Endothelial cell (in vitro differentiated cells): ENCODE measurements around the gene PPP1R17. TPM values are rescaled to one million over a fixed set of nuclear protein-coding genes. Genes with fewer than 3 reads are reported as not detected.

Source experiments
- DNase-seq: peaks from one replicate; pipeline ENCODE4 v3.0.0; 2021; ENCODE audit warnings: low spot score
- H3K27ac Mint-ChIP-seq: one replicate; pipeline ENCODE4 v1.8.0; 2021; ENCODE audit warnings: mixed read lengths, inconsistent platforms; ENCODE audit not compliant: unreplicated experiment
- H3K27me3 Mint-ChIP-seq: one replicate; pipeline ENCODE4 v1.8.0; 2021; ENCODE audit warnings: mild to moderate bottlenecking, moderate library complexity, mixed read lengths, inconsistent platforms; ENCODE audit not compliant: unreplicated experiment
- H3K36me3 Mint-ChIP-seq: one replicate; pipeline ENCODE4 v1.8.0; 2021; ENCODE audit warnings: mild to moderate bottlenecking, low read depth, mixed read lengths, inconsistent platforms; ENCODE audit not compliant: unreplicated experiment
- H3K4me1 Mint-ChIP-seq: one replicate; pipeline ENCODE4 v1.8.0; 2021; ENCODE audit warnings: mild to moderate bottlenecking, mixed read lengths, inconsistent platforms; ENCODE audit not compliant: unreplicated experiment
- H3K4me3 Mint-ChIP-seq: one replicate; pipeline ENCODE4 v1.8.0; 2021; ENCODE audit warnings: mild to moderate bottlenecking, mixed read lengths, inconsistent platforms; ENCODE audit not compliant: unreplicated experiment
- H3K9me3 Mint-ChIP-seq: one replicate; pipeline ENCODE4 v1.8.0; 2021; ENCODE audit warnings: mixed read lengths, inconsistent platforms; ENCODE audit not compliant: unreplicated experiment
- total RNA-seq: library from RNA; stranded (reverse); fragmentation: NEBNext Ultra II Directional; extraction: Animal tissue kit (Norgen Biotek cat#: 25700); gene quantifications from one replicate; pipeline ENCODE4 v1.2.1, GENCODE V29; 2021; ENCODE audit not compliant: unreplicated experiment
- TF ChIP-seq, protein P1 (sequence below): fragments of 200-600 bp; sonication (generic); IDR thresholded peaks from one replicate; pipeline ENCODE4 v1.5.0; 2021; ENCODE audit warnings: antibody characterized with exemption; ENCODE audit not compliant: unreplicated experiment

PPP1R17 gene
- total RNA-seq, 1 donor from 2014 or later, result 0.36 TPM

- Mint-ChIP-seq H3K4me3 (no peak overlapping the region), H3K36me3 (no peaks in the 10 kb centered on the region), H3K27me3 (peaks cover 3% of the 10 kb centered on the region)
Observed at GRCh38 chr7:31692871-31693270, 5.9 kb downstream of the PPP1R17 start.

DNA sequence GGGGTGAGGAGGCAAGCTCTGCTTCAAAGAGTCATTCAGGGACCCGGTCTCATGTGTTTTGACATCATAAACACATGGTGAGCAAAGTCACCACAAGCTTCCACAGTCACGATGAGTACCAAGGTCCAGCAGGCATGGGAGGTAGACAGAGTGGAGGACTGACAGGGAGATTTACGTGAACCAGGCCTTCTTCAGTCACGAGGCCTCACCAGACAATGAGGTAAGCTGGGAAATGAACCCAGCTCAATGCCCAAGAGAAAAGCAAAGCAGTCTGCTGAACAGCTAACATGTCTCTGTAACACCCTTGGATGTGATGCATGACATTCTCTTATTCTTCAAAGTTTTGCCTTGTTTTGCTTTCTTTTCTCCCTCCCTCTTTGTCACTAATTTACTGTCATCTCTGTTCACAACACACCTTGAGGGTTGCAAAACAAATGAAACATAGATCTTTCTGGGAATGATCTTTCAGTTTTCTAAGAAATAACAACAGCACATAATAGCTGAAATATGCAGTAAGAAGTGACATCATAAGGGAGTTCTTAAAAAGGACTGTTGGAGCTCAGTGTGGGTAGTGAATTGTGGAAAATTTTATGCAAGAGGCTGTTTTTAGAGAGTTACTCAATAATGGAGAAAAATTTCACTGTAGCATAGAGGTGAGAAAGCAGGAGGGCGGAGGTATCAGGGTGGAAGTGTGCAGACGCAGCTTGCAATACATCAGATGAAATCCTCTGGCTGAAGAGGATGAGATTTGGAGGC lies 9.0 kb downstream of the PPP1R17 start:
- no peaks in the 10 kb centered on the region for H3K27me3 Mint-ChIP-seq
- no peak overlapping the region for H3K27ac Mint-ChIP-seq
- no peak for DNase-seq
- H3K4me3 Mint-ChIP-seq, result no peak overlapping the region
- TF ChIP-seq, protein P1, sequence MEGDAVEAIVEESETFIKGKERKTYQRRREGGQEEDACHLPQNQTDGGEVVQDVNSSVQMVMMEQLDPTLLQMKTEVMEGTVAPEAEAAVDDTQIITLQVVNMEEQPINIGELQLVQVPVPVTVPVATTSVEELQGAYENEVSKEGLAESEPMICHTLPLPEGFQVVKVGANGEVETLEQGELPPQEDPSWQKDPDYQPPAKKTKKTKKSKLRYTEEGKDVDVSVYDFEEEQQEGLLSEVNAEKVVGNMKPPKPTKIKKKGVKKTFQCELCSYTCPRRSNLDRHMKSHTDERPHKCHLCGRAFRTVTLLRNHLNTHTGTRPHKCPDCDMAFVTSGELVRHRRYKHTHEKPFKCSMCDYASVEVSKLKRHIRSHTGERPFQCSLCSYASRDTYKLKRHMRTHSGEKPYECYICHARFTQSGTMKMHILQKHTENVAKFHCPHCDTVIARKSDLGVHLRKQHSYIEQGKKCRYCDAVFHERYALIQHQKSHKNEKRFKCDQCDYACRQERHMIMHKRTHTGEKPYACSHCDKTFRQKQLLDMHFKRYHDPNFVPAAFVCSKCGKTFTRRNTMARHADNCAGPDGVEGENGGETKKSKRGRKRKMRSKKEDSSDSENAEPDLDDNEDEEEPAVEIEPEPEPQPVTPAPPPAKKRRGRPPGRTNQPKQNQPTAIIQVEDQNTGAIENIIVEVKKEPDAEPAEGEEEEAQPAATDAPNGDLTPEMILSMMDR, result no peak
- H3K9me3 Mint-ChIP-seq, result no peaks in the 10 kb centered on the region
- no peaks in the 10 kb centered on the region for H3K36me3 Mint-ChIP-seq
- no peaks in the 10 kb centered on the region for H3K4me1 Mint-ChIP-seq

More at GRCh38 chr7:31692871-31693270, 5.9 kb downstream of the PPP1R17 start:
- DNase-seq, result no peak
- Mint-ChIP-seq H3K4me1 (no peaks in the 10 kb centered on the region), H3K9me3 (no peaks in the 10 kb centered on the region), H3K27ac (no peak overlapping the region)
- TF ChIP-seq, protein P1, result no peak

GRCh38 chr7:31699050-31699449 lies 12.0 kb downstream of the PPP1R17 start:
- no peak for DNase-seq
- Mint-ChIP-seq H3K4me1 (no peaks in the 10 kb centered on the region), H3K27me3 (no peaks in the 10 kb centered on the region)

DNA sequence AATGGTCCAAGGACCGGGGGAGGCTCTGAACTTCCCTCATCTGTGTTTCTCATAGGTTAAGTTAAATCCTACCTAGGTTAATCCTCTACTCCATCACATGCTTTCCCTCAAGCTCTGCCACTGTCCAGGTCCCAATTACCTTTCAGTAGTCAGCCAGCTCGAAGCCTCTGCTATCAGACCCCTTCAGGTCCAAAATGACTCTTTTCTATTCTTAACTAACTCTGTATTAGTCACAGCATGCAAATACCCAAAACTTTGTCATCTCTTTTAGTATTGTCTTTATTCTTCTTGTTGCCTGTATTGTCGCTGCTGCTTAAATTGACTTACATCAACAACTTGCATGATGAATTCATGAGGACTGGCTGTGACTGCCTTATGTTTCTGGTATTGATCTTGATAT lies 15.3 kb downstream of the PPP1R17 start:
- H3K4me3 Mint-ChIP-seq, result no peak overlapping the region
- H3K27ac Mint-ChIP-seq, result no peak overlapping the region
- H3K9me3 Mint-ChIP-seq, result no peaks in the 10 kb centered on the region
- TF ChIP-seq, protein P1, result no peak
- no peaks in the 10 kb centered on the region for H3K27me3 Mint-ChIP-seq
- no peak for DNase-seq
- no peaks in the 10 kb centered on the region for H3K36me3 Mint-ChIP-seq
- no peaks in the 10 kb centered on the region for H3K4me1 Mint-ChIP-seq

More at GRCh38 chr7:31699050-31699449, 12.0 kb downstream of the PPP1R17 start:
- no peaks in the 10 kb centered on the region for H3K36me3 Mint-ChIP-seq
- no peaks in the 10 kb centered on the region for H3K9me3 Mint-ChIP-seq
- no peak overlapping the region for H3K27ac Mint-ChIP-seq
- H3K4me3 Mint-ChIP-seq, result no peak overlapping the region
- TF ChIP-seq, protein P1, result no peak

GRCh38 chr7:31705377-31705776 lies 18.4 kb downstream of the PPP1R17 start:
- no peak for DNase-seq
- Mint-ChIP-seq H3K4me3 (no peak overlapping the region), H3K27ac (no peak overlapping the region), H3K9me3 (no peaks in the 10 kb centered on the region), H3K4me1 (no peaks in the 10 kb centered on the region), H3K27me3 (no peaks in the 10 kb centered on the region), H3K36me3 (no peaks in the 10 kb centered on the region)
- TF ChIP-seq, protein P1, result no peak
